KG1 (cell line): ENCODE data around the gene LRRC72.

Experiments used
- DNase-seq: peaks from one replicate; lab custom pipeline; 2025; lab: John Stamatoyannopoulos, UW

The LRRC72 gene

GRCh38 chr7:16627236-16627635 is 100.6 kb downstream of the LRRC72 start:
- no peak for DNase-seq

GRCh38 chr7:16630654-16631053 is 104.0 kb downstream of the LRRC72 start:
- DNase-seq: no peak
